Natural killer cell treated with Interleukin-12 subunit alpha and Interleukin-12 subunit beta and Interleukin-15 and Interleukin-18, amount 100 ng/mL, for 72 hours (primary cell): Measurements from ENCODE around the gene PGPEP1. TPM values are rescaled to one million over a fixed set of nuclear protein-coding genes. Genes with fewer than 3 reads are reported as not detected.

Experiments used
- ATAC-seq, 2 donors: fragments of 150-1000 bp; cut with Tn5 transposase in 1 of 2; sonication (Bioruptor Pico), chemical (Tn5 transposase) in 1 of 2; 2 replicates each; pipeline ENCODE4 v1.10.0; 2021
- DNase-seq: peaks from one replicate; pipeline ENCODE4 v3.0.0; 2022; ENCODE audit warnings: low spot score
- H3K27ac Mint-ChIP-seq, 2 donors: 1 replicate in 1 of 2; 2 replicates in 1 of 2; pipeline ENCODE4 v1.8.0; 2022; ENCODE audit warnings: mixed read lengths in 2 of 2, mild to moderate bottlenecking in 1 of 2, moderate library complexity in 1 of 2
- H3K27me3 Mint-ChIP-seq, 2 donors: 1 replicate in 1 of 2; 2 replicates in 1 of 2; pipeline ENCODE4 v1.8.0; 2022; ENCODE audit warnings: mixed read lengths in 2 of 2
- H3K36me3 Mint-ChIP-seq: one replicate; pipeline ENCODE4 v1.8.0; 2022; ENCODE audit warnings: mixed read lengths
- H3K4me1 Mint-ChIP-seq, 2 donors: 1 replicate in 1 of 2; 2 replicates in 1 of 2; pipeline ENCODE4 v1.8.0; 2022; ENCODE audit warnings: low read depth in 2 of 2, mixed read lengths in 2 of 2, mild to moderate bottlenecking in 1 of 2
- H3K4me3 Mint-ChIP-seq: one replicate; pipeline ENCODE4 v1.8.0; 2022; ENCODE audit warnings: mixed read lengths
- H3K9me3 Mint-ChIP-seq: 2 replicates; pipeline ENCODE4 v1.8.0; 2022; ENCODE audit warnings: mixed read lengths
- total RNA-seq, 2 donors: library from RNA; stranded (reverse); gene quantifications; one replicate each; pipeline ENCODE4 v1.2.3, GENCODE V29; 2022

Gene PGPEP1
- 10 to 100 TPM; 42.1 to 50.7 TPM for total RNA-seq

GRCh38 chr19:18340190-18340989, at the start of gene PGPEP1:
Gene PGPEP1, plus strand, starts transcription at chr19:18340598. Its CDS starts 84 bp downstream, at chr19:18340682.
- DNase-seq (peak; percentile 86), ATAC-seq (peak; percentile 82 to 91)
- Mint-ChIP-seq H3K9me3 (no peaks in the 10 kb centered on the region), H3K27me3 (no peaks in the 10 kb centered on the region), H3K4me1 (peaks cover 11 to 13% of the 10 kb centered on the region in 2 donors), H3K4me3 (peak within 1 kb of the TSS; percentile 94), H3K27ac (peak within 1 kb of the TSS; percentile 69 to 75), H3K36me3 (no peaks in the 10 kb centered on the region)

- H3K36me3 Mint-ChIP-seq = peaks cover 6% of the 10 kb centered on the region
- H3K4me1 Mint-ChIP-seq = peaks cover 52 to 67% of the 10 kb centered on the region in 2 donors
- H3K4me3 Mint-ChIP-seq = peak overlapping the region; percentile 97
- H3K27ac Mint-ChIP-seq = peak overlapping the region; percentile 73 to 85
- H3K27me3 Mint-ChIP-seq = no peaks in the 10 kb centered on the region
- ATAC-seq (no peak), DNase-seq (no peak)
- peaks cover 6% of the 10 kb centered on the region for H3K9me3 Mint-ChIP-seq
Observed at GRCh38 chr19:18291019-18291524, 49.3 kb upstream of the PGPEP1 start.

GRCh38 chr19:18291590-18292461, 48.6 kb upstream of the PGPEP1 start:
- H3K27me3 Mint-ChIP-seq = no peaks in the 10 kb centered on the region
- peak overlapping the region; percentile 97 for H3K4me3 Mint-ChIP-seq
- H3K4me1 Mint-ChIP-seq = peaks cover 50 to 66% of the 10 kb centered on the region in 2 donors
- H3K27ac Mint-ChIP-seq = peak overlapping the region; percentile 73 to 85
- DNase-seq (peak; percentile 94), ATAC-seq (peak; percentile 67 to 77)
- H3K9me3 Mint-ChIP-seq = peaks cover 6% of the 10 kb centered on the region
- H3K36me3 Mint-ChIP-seq = peaks cover 6% of the 10 kb centered on the region

GRCh38 chr19:18292462-18292809, 48.0 kb upstream of the PGPEP1 start:
- ATAC-seq = no peak
- Mint-ChIP-seq H3K4me3 (peak overlapping the region; percentile 97), H3K4me1 (peaks cover 51 to 64% of the 10 kb centered on the region in 2 donors), H3K9me3 (peaks cover 6% of the 10 kb centered on the region), H3K27ac (peak overlapping the region; percentile 73 to 85), H3K27me3 (no peaks in the 10 kb centered on the region), H3K36me3 (peaks cover 6% of the 10 kb centered on the region)
- no peak for DNase-seq

GRCh38 chr19:18292810-18293641, 47.4 kb upstream of the PGPEP1 start:
- ATAC-seq (peak in 1 of 2 donors; percentile 22), DNase-seq (no peak)
- no peaks in the 10 kb centered on the region for H3K27me3 Mint-ChIP-seq
- peak overlapping the region; percentile 73 to 85 for H3K27ac Mint-ChIP-seq
- H3K36me3 Mint-ChIP-seq = peaks cover 6% of the 10 kb centered on the region
- peak overlapping the region; percentile 97 for H3K4me3 Mint-ChIP-seq
- H3K9me3 Mint-ChIP-seq = peaks cover 6% of the 10 kb centered on the region
- peaks cover 51 to 64% of the 10 kb centered on the region in 2 donors for H3K4me1 Mint-ChIP-seq

GRCh38 chr19:18293642-18294466, 46.5 kb upstream of the PGPEP1 start:
- Mint-ChIP-seq H3K4me1 (peaks cover 51 to 64% of the 10 kb centered on the region in 2 donors), H3K9me3 (peaks cover 6% of the 10 kb centered on the region), H3K27me3 (no peaks in the 10 kb centered on the region), H3K27ac (peak overlapping the region; percentile 73 to 85), H3K36me3 (peaks cover 6% of the 10 kb centered on the region), H3K4me3 (peak overlapping the region; percentile 97)
- no peak for DNase-seq
- no peak for ATAC-seq

GRCh38 chr19:18294467-18294864, 45.9 kb upstream of the PGPEP1 start:
- Mint-ChIP-seq H3K9me3 (peaks cover 6% of the 10 kb centered on the region), H3K4me1 (peaks cover 49 to 59% of the 10 kb centered on the region in 2 donors), H3K27me3 (no peaks in the 10 kb centered on the region), H3K4me3 (peak overlapping the region; percentile 70), H3K36me3 (peaks cover 6% of the 10 kb centered on the region), H3K27ac (peak overlapping the region; percentile 73 to 85)
- DNase-seq (peak; percentile 83), ATAC-seq (peak in 1 of 2 donors; percentile 34)

GRCh38 chr19:18295034-18295451, 45.4 kb upstream of the PGPEP1 start:
- peak overlapping the region; percentile 73 to 85 for H3K27ac Mint-ChIP-seq
- peaks cover 6% of the 10 kb centered on the region for H3K9me3 Mint-ChIP-seq
- no peaks in the 10 kb centered on the region for H3K27me3 Mint-ChIP-seq
- H3K36me3 Mint-ChIP-seq = peaks cover 6% of the 10 kb centered on the region
- DNase-seq = no peak
- peaks cover 43 to 54% of the 10 kb centered on the region in 2 donors for H3K4me1 Mint-ChIP-seq
- ATAC-seq = no peak
- H3K4me3 Mint-ChIP-seq = peak overlapping the region; percentile 70

- Mint-ChIP-seq H3K9me3 (peaks cover 6% of the 10 kb centered on the region), H3K4me3 (no peak overlapping the region), H3K36me3 (peaks cover 6% of the 10 kb centered on the region), H3K27me3 (no peaks in the 10 kb centered on the region), H3K4me1 (peaks cover 32 to 36% of the 10 kb centered on the region in 2 donors), H3K27ac (no peak overlapping the region)
- ATAC-seq (no peak), DNase-seq (no peak)
Observed at GRCh38 chr19:18297308-18297707, 43.1 kb upstream of the PGPEP1 start.

GRCh38 chr19:18298601-18299000, 41.8 kb upstream of the PGPEP1 start:
- Mint-ChIP-seq H3K4me1 (peaks cover 30 to 33% of the 10 kb centered on the region in 2 donors), H3K27me3 (no peaks in the 10 kb centered on the region), H3K27ac (no peak overlapping the region), H3K9me3 (peaks cover 6% of the 10 kb centered on the region), H3K36me3 (no peaks in the 10 kb centered on the region), H3K4me3 (no peak overlapping the region)
- DNase-seq (no peak), ATAC-seq (no peak)

GRCh38 chr19:18299654-18300053, 40.7 kb upstream of the PGPEP1 start:
- no peak overlapping the region for H3K4me3 Mint-ChIP-seq
- H3K36me3 Mint-ChIP-seq = no peaks in the 10 kb centered on the region

GRCh38 chr19:18300930-18301717, 39.3 kb upstream of the PGPEP1 start:
- no peaks in the 10 kb centered on the region for H3K9me3 Mint-ChIP-seq
- H3K36me3 Mint-ChIP-seq = no peaks in the 10 kb centered on the region
- H3K4me3 Mint-ChIP-seq = no peak overlapping the region
- no peaks in the 10 kb centered on the region for H3K27me3 Mint-ChIP-seq
- H3K27ac Mint-ChIP-seq = peak overlapping the region; percentile 21 to 76
- DNase-seq (no peak), ATAC-seq (no peak)
- H3K4me1 Mint-ChIP-seq = peaks cover 14 to 25% of the 10 kb centered on the region in 2 donors

More at GRCh38 chr19:18299654-18300053, 40.7 kb upstream of the PGPEP1 start:
- Mint-ChIP-seq H3K9me3 (peaks cover 6% of the 10 kb centered on the region), H3K27me3 (no peaks in the 10 kb centered on the region), H3K27ac (no peak overlapping the region), H3K4me1 (peaks cover 28 to 34% of the 10 kb centered on the region in 2 donors)
- ATAC-seq (no peak), DNase-seq (no peak)
